Measurements from ENCODE around the gene ACAP2. TPM values are rescaled to one million over a fixed set of nuclear protein-coding genes. Genes with fewer than 3 reads are reported as not detected.
"Not testable (repeated sequence)": the region's sequence is repeated elsewhere in the genome, so short reads cannot be mapped to it uniquely, and the experiment has no call there.

ACAP2 gene
- polyA plus RNA-seq, 1 experiment: 50.2 TPM

GRCh38 chr3:195302431-195302830 lies 140.4 kb downstream of the ACAP2 start:
- no peaks in the 10 kb centered on the region for H3K9me3 ChIP-seq (ENCODE audit: control insufficient read depth, insufficient read depth, low read length)
- DNase-seq (ENCODE audit: low read depth, low spot score): peak; percentile 13
- TF ChIP-seq CTCF (IDR thresholded peaks at IDR 0.05; ENCODE audit: low read depth, low read length): no peak
- CTCF ChIA-PET: interaction anchor here (1.0 to 1.9 kb wide), 2 partner anchors 31 to 220 kb away, joined by 3 to 18 read pairs; partner anchors contain the start of gene XXYLT1
- H3K27ac ChIP-seq (ENCODE audit: low read depth, low read length): peak overlapping the region; percentile 47
- H3K27me3 ChIP-seq (ENCODE audit: control insufficient read depth, insufficient read depth, low read length): no peaks in the 10 kb centered on the region
- H3K4me3 ChIP-seq (ENCODE audit: low read depth, low read length): no peak overlapping the region
- POLR2A ChIA-PET: interaction anchor here (0.6 to 1.2 kb wide), 4 partner anchors 16 to 816 kb away, joined by 3 to 8 read pairs (median 6); partner anchors contain the start of gene ACAP2

GRCh38 chr3:195297446-195297845 lies 145.4 kb downstream of the ACAP2 start:
- Histone ChIP-seq H3K9me3 (ENCODE audit: control insufficient read depth, insufficient read depth, low read length) (no peaks in the 10 kb centered on the region), H3K4me3 (ENCODE audit: low read depth, low read length) (no peak overlapping the region), H3K27me3 (ENCODE audit: control insufficient read depth, insufficient read depth, low read length) (no peaks in the 10 kb centered on the region), H3K27ac (ENCODE audit: low read depth, low read length) (no peak overlapping the region)
- POLR2A ChIA-PET: no interaction called here
- CTCF ChIA-PET: no interaction called here
- no peak for DNase-seq (ENCODE audit: low read depth, low spot score)
- TF ChIP-seq CTCF (IDR thresholded peaks at IDR 0.05; ENCODE audit: low read depth, low read length): no peak

- CTCF ChIA-PET: no interaction called here
- H3K4me3 ChIP-seq (ENCODE audit: low read depth, low read length): no peak overlapping the region
- TF ChIP-seq CTCF (IDR thresholded peaks at IDR 0.05; ENCODE audit: low read depth, low read length): no peak
Observed at GRCh38 chr3:195296662-195297061, 146.2 kb downstream of the ACAP2 start.

GRCh38 chr3:195291121-195291520 lies 151.7 kb downstream of the ACAP2 start:
- no peak for DNase-seq (ENCODE audit: low read depth, low spot score)
- POLR2A ChIA-PET: no interaction called here
- no peaks in the 10 kb centered on the region for H3K27me3 ChIP-seq (ENCODE audit: control insufficient read depth, insufficient read depth, low read length)
- no peak overlapping the region for H3K27ac ChIP-seq (ENCODE audit: low read depth, low read length)
- no peaks in the 10 kb centered on the region for H3K9me3 ChIP-seq (ENCODE audit: control insufficient read depth, insufficient read depth, low read length)
- CTCF ChIA-PET: interaction anchor here (1.0 to 2.4 kb wide), 2 partner anchors 20 to 231 kb away, joined by 4 to 7 read pairs; partner anchors contain the start of gene XXYLT1
- no peak for TF ChIP-seq CTCF (IDR thresholded peaks at IDR 0.05; ENCODE audit: low read depth, low read length)
- H3K4me3 ChIP-seq (ENCODE audit: low read depth, low read length): no peak overlapping the region

More at GRCh38 chr3:195296662-195297061, 146.2 kb downstream of the ACAP2 start:
- no peaks in the 10 kb centered on the region for H3K9me3 ChIP-seq (ENCODE audit: control insufficient read depth, insufficient read depth, low read length)
- POLR2A ChIA-PET: no interaction called here
- no peak for DNase-seq (ENCODE audit: low read depth, low spot score)
- H3K27me3 ChIP-seq (ENCODE audit: control insufficient read depth, insufficient read depth, low read length): no peaks in the 10 kb centered on the region
- no peak overlapping the region for H3K27ac ChIP-seq (ENCODE audit: low read depth, low read length)

- DNase-seq (ENCODE audit: low read depth, low spot score); H3K9me3 ChIP-seq (ENCODE audit: control insufficient read depth, insufficient read depth, low read length); H3K4me3 ChIP-seq (ENCODE audit: low read depth, low read length); H3K27me3 ChIP-seq (ENCODE audit: control insufficient read depth, insufficient read depth, low read length); H3K27ac ChIP-seq (ENCODE audit: low read depth, low read length); POLR2A ChIA-PET: not testable (repeated sequence)
- CTCF ChIA-PET: interaction anchor here (1.0 to 2.4 kb wide), 2 partner anchors 19 to 232 kb away, joined by 4 to 7 read pairs; partner anchors contain the start of gene XXYLT1
Observed at GRCh38 chr3:195290643-195291042, 152.2 kb downstream of the ACAP2 start.

Data from AG04450 (cell line).